GM21390 (cell line): ENCODE measurements around the gene TBC1D9.
A peak's percentile ranks its signal among the peaks of the same experiment; 100 is the strongest.

Experiments
- ATAC-seq: cut with Tn5 transposase; IDR thresholded peaks from one replicate; pipeline ENCODE4 v1.9.1; 2021; ENCODE audit not compliant: unreplicated experiment

The TBC1D9 gene

DNA sequence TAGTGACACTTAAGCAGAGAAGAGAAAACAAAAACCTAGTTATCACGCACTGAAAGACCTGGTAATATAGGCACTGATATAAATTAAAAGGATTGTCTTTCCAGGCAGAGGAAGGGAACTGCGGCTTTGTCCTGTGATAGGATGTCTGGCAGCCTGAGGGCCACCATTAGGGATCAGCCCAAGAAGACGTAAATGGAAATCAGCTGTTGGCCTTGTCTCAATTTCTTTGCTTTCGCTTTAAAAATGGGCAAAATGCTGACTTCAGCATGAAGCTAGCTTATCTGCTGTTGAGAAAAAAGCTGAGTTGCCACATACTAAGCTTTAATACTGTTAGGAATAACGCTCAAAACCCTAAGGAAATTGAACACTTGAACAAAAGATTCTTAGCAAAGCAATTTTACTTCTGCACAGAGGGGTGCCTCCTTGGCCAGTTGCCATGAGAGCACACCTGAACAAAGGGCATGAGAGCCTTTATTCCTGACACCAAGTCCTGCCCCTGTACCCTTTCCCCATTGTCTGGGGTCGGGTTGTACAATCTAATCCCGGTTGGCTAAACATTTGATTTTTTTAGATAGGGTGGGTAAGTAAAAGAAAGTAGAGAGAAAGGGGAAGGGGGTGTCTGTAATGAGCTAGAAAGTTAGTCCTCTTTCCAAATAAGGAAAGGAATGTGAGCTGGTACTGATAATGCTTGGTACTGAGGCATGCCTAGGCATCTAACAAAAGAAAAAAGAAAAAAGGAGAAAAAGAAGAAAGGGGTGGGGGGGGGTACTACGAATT, 102.3 kb downstream of the TBC1D9 start:
- ATAC-seq, result no peak

DNA sequence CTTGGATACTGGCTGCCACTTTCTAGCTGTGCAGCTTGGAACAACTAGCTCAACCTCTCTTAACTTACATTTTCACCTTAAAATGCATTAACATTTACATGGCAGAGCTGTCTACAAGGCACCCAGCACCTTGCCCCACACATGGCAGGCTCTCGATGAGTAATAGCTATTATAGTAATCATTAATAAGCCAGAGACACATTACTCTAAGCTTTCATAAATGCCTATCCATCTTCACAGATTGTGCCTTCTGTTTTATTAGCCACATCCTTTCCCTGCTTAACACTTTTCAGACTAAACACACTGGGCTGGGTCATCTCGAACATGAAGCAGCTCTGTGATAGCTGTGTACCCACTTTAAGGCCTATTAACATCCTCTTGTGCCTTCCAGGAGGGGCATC, 103.6 kb downstream of the TBC1D9 start:
- ATAC-seq, result no peak

DNA sequence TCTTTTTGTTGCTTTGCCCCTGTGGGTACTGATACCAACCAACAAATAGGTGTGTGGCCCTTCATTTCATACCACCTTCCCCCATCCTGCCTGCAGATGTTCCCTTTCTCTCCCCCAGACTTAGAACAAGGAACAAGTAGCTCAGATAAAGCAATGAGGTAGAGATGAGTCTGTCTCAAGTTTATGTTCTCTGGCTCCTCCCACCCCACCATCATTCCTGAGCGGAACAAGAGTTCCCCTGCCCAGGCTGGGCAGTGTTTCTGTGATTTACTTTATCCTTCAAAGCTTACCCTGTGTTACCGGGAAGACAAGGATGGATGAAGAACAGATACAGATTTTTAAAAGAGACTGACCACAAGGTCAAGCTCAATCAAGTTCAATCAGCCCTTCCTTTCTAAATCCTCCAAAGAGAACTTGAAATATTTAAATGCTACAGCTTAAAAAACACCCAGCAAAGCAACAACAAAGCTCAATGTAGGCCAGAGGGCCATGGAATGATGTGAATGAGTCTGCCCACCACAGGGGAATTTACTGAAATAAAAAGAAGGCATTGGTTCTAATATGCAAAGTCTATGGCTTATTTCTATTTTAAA, 107.4 kb downstream of the TBC1D9 start:
- no peak for ATAC-seq

DNA sequence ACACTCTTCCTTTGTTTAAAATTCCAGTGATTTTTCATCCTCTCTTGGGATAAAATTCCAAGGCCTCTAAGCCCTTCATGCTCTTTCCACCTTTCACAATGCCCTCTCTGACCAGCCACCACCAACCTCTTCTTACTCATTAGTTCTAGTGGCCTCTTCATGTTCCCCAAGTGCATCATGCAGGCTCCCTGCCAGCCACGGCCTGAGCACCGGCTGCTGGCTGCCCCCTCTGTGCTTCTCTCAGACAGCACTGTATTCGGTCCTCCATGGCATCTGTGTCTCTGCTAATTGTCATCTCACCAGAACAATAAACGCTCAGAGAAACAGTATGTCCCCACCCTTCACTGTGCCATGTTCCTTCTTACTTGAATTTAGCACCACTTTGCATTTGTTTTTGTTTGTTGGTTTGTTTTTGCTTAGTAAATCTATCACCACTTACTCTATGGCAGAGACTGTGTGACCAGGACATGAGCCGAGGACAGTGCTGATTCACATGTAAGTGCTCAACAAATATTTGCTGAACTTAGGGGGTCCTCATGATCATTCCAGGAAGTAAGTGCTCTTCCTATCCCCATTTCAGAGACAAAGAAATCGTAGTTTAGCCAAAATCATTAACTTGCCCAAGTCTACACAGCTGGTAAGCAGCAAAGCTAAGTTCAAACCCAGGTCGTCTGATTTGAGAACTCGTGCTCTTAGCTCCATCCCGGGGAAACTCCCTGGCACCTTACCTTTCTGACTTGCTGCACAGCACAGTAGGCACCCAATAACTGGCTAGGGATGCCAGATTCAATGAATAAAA, 110.4 kb downstream of the TBC1D9 start:
- ATAC-seq, result no peak

DNA sequence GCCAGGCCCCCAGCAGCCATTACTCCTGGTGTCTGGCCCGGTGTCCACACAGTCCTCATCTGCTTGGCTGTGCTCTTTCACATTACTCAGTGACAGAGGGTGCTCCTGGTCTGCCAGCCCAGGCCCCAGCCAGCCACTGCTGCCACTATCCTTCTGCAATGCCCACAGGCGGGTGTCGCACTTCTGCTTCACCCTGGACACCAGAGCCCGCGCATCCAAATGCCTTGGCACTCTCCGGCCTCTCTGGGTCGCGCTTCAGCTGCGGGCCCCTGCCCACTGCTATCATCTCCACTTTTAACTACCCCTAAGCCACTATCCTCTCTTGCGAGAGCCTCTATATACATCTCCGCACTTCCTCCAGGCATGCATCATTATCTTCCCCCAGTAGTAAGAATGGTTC, 111.0 kb downstream of the TBC1D9 start:
- ATAC-seq, result no peak

DNA sequence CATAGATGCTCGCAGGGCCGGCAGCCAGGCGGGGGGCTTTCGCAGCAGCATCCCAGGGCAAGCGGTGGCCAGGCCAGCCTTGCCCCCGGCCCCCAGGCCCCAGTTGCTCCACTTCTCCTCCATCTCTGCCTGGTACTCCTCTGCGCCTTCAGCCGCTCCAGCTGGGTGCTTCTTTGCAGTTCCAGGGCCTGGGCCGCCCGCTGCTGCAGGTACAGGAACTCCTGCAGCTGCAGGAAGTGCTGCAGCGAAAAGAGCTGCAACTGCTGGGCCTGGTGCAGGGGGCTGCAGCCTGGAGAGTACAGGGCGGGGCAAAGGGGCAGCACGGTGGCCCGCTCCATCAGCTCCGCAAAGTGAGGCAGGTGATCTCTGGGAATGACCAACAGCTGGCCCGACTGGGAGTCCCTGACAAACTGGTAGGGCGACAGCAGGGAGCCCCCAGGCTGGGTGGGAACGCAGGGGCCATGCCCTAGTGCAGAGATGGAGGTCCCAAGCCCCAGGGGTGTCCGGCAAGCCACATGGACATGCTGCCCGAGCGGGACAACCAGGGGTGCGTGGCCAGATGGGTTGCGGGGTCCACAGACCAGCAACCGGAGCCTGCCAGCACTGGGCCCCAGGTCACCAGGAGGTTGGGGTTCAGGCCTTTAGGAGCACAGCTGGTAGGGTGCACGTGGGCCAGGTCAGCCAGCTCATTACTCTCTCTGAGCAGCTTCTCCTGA, 111.6 kb downstream of the TBC1D9 start:
- no peak for ATAC-seq

DNA sequence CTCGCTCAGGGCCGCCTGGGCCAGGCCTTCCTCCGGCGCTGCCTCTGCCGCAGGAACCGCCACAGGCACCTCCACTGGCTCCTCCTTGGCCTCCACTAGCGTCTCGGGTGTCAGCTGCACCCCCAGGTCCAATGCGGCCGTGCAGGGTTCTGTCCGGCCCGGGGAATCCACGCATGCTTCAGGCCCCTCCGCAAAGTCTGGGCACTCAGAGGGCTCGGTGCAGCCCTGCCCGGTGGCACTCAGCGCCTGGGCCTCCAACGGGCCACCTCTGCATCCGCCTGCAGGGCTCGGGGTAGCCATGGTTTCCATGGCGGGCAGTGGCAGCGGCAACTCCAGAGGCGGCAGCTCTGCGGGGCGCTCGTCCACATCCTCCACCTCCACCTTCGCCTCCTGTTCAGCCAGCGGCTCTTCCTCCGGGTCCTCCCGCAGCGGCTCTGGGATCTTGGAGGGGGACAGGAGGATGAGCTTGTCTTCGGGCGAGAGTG, 112.6 kb downstream of the TBC1D9 start:
- no peak for ATAC-seq

DNA sequence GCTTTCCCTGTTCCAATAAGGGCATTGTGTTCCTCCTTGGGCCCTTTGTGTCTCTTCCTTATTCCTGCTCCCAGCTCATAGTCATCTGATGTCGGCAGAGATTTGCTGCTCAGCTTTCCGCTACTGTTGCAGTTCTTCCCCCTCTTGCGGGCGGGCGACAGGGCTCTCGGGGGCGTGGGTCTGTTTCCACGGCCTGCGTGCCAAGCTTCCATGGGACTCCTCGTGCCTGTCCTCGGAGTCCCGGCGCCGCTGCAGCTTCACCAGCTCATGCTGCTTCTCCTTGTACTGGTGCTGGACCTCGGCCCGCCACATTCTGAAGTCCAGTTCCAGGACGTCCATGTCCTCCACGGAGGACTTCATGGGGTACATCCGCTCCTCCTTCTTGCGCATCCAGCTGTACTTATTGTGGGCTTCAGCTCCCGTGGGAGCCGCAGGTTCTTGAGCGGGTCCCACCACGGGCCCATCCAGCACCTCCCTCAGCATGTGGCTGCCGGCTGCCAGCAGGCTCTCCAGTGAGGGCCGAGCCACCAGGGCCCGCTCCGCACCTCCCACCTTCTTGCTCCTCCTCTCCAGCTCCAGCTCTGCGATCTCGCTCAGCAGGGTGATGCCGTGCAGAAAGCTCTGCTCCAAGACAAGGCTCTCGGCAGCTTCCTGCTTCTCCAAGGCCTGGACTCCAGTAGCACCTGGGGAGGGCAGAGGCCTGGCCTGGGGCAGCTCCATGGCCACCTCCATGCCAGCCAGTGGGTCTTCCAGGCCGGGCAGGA, 113.3 kb downstream of the TBC1D9 start:
- ATAC-seq, result no peak

DNA sequence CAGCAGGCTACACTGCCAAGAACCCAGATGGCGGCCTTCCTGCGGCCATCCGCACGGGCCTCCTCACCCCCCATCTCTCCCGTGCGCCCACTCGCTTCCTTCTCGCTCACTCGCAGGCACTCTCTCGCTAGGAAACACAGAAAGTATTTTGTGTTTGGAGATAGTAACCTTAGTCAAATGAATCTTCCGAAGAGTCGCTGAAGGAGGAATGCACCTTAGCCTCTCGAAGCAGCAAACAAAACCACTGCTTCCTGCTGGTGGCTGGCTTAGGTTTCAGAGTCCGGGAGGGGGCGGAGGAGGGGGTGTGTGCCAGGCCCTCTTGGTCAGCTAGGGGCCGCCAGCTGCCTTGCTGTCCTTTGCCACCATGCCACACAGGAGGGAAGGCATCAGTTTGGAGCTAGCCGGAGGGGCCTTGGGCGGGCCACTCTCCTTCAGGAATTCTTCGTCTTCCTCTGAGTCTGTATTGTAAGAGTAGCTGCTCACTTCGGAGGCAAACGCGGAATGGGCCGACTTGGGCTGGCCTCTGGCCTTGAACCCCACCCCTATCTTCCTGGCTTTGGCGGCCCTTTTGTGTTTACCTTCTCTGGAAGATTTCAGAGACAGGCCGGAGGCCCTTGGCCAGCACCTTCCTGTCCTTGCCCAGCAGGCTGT, 114.3 kb downstream of the TBC1D9 start:
- no peak for ATAC-seq

DNA sequence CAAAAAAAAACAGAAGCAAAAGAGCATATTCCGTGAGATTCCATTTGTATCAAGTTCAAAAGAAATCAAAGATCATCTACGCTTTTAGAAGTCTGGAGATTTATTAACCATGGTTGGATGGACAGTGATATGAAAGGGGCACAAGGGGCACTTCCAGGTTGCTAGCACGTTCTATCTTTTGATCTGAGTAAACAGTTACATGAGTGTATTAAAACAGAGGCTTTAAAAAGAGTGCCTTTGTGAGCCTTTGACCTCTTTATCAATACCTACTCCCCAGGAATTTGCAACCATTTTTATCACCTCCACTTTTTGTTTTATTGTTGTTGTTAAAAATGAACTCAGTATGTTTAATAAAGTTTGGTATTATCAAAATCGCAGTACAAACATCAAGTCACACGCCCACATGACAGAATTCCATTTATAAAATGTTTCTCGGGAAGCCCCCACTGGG, 115.1 kb downstream of the TBC1D9 start:
- no peak for ATAC-seq

DNA sequence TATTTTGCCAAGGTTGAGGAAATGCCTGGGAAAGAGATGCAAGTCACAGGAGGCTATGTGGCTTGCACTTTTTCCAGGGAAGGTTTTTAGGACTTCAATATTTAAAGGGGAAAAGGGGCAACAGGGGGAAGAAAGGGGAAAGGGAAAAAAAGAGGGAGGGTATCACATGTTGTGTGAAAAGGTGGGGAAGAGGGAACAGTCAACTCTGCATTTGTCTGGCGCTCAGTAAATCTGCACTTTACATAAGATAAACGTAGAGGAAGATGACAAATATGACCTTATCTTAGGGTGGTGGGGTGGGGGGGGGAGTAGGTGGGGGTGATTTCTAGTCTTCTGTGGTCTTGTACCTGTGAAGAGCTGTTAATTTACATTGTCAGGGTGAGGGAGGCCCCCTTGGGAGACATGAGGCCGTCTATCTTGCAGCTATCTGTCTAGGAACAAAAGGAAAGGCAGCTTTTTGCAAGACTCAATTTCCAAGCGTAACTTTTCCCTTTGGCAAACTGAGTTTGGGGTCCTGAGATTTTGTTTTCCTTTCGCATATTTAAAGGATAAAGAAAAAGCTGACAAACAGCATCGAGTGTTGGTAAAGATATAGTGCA, 115.9 kb downstream of the TBC1D9 start:
- no peak for ATAC-seq

DNA sequence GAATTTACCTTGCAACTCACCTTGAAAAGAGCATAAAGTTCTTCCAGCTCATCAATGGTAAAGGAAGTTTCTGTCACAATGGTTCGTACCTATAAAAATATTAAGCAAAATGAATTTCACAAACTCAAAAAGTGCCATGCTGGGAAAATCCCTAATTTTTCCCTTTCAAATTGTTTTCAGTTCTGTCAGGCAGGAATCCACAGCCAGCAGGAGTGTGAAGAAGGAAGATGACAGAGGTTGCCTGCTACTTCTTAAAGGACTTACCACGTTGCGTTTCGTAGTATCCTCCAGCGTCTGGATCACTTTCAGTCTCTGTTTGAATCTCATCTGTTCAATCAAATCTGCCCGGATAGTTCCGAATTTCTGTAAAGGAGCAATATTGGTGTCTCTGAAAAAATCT, 117.1 kb downstream of the TBC1D9 start:
- ATAC-seq, result no peak

DNA sequence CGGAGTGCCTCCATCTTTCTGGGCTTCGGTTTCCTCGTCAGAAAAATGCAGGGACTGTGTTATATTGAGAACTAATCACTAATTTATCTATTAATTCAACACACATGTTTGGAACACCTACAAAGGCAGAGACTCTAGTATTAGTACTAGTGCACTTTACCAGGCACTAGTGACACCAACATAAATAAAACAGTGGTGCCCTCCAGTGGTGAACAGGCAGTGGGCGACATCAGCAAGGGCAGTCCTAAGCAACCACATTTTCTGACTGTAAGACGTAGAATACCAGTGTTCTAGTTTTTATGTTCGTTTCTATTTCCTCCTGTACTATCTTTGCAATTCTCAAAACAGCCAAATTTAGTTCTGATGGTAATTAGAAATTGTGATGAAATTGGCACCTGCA, 118.3 kb downstream of the TBC1D9 start:
- peak; percentile 82 for ATAC-seq

DNA sequence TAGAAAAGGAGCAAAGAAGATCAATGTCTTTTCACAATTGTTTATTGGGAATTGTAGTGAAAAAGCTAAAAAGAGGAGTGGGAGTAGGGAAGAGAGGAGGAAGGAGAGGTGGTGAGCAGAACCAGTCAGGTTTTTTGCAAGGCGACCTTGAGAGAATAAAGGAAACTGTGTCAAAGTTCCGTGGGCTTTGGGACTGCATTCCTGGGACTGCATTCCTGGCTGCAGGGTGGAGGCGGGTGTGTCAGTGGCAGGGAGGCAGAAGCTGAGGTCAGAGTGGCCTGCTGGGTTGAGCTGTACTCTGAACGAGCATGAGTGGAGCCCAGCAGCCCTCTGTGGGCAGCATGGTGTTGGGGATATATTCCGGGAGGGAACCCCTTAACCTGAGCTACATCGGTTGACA, 120.6 kb downstream of the TBC1D9 start:
- ATAC-seq, result no peak

DNA sequence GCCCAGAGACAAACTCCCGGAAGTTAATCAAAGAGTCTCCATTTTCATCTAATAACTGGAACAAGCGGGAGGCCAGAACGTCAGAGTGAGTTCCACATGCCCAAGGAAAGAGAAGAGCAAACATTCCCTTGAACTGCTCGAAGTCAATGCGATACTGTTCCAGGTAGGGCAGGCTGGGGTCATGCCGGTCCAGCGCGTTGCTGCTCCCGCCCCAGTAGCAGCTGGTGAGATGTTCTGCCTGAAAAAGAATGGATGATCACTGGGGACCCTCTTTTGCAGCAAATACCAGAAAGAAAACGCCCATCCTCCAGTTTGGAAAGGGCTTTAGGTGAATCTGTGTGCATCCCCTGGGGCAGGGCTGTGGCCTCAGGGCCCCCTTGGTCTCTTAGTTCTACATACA, 122.2 kb downstream of the TBC1D9 start:
- no peak for ATAC-seq

DNA sequence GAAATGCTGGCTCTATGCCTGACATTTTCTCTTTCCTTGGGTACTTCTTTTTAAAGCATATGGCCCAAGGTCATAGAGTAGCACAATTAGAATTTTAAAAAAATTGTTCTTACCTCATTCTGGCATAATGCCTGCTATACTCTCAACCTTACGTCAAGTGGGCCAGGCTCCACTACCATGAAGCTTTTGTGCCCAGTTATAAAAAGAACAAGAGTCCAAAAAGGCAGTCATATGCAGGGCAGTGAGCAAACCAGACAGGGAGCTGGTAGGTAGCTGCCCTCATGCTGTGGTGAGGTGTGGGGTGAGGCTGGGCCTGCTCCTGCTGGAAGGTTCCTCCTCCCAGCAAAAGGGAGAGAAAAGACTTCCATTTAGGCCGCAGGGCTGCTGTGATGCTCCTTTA, 123.1 kb downstream of the TBC1D9 start:
- no peak for ATAC-seq

DNA sequence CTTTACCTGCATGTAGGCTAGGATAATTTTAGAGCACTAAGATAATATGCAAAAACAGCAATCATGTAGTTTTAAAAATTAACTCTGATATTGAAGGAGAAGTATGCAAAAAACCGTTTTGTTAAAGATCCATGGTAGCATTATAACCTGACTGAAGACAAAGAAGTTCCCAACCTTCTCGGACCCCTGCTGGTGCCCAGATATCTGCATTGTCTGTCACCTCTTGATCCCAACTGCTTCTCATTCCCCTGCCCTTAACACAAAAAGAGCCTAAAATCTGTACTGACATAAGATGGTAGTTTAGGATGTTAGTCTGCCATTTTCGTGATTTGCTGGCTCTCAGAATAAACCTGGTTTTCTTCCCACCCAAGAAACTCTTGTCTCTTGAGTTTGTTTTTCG, 125.9 kb downstream of the TBC1D9 start:
- ATAC-seq, result no peak

DNA sequence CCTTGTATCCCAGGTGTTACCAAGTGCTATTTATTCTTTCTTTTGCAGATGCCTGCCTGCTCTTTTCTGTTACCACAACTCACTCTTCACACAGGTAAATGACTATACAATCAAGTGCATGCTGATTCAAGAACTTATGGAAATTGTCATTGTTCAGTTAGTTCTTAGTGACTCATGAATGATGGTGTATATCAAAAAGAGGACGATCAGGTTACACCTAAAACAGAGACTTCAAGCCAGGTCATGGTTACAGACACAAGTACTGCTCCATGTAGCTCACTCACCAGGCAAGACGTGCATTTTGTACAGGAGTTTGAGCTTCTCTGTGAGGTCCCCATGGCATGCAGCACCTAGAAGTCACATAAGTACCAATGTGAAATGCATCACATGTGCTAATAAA, 128.2 kb downstream of the TBC1D9 start:
- no peak for ATAC-seq

DNA sequence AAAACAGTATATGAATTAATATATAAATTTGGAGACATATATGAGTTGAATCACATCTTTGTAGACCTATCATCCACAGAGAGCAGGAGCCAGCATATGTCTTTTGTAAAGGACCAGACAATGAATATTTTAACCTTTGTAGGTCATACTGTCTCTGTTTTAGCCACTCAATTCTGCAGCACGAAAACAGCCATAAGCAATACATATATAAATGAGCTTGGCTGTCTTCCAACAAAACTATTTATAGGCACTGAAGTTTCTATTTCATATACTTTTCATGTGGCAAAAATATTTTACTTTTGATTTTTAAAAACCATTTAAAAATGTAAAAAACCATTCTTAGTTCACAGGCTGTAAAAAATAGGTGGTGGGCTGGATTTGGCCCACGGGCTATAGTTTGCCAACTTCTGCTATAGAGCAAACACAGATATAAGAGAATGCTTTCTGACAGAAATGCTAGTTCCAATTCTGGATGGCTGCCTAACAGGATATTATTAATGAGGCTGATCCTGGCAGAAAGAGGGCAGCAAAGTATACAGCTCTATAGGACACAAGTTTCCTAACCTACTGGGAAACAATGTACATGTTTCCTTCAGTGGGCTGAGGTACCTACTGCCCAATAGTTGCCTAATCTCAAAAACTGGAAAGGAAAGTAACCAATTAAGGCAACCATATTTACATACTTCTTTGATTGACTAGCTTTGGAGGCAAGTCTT, 129.4 kb downstream of the TBC1D9 start:
- ATAC-seq, result no peak
